IMR-90 (cell line): ENCODE data around the gene CD180.

Experiments used
- CHD1 ChIP-seq: IDR thresholded peaks from 2 replicates; pipeline ENCODE4 v1.6.1; 2012; ENCODE audit warnings: low read depth, low read length, improper control_type of control experiment
- CTCF ChIP-seq: conservative IDR thresholded peaks from 2 replicates; pipeline ENCODE4 v1.5.1; 2012; ENCODE audit warnings: mild to moderate bottlenecking, low read depth, low read length, improper control_type of control experiment
- ELK1 ChIP-seq: fragments of 150-350 bp; IDR thresholded peaks from 2 replicates; pipeline ENCODE4 v1.6.1; 2016; ENCODE audit warnings: low read depth, mild to moderate bottlenecking, low read length, moderate library complexity, borderline replicate concordance
- FOS ChIP-seq: fragments of 150-350 bp; IDR thresholded peaks from 2 replicates; pipeline ENCODE4 v1.6.1; 2016; ENCODE audit warnings: low read depth, low read length
- MAFK ChIP-seq: IDR thresholded peaks from 2 replicates; pipeline ENCODE4 v1.6.1; 2012; ENCODE audit warnings: low read depth, low read length, improper control_type of control experiment
- MAZ ChIP-seq: IDR thresholded peaks from 2 replicates; pipeline ENCODE4 v1.6.1; 2012; ENCODE audit warnings: low read depth, mild to moderate bottlenecking, low read length, improper control_type of control experiment, moderate library complexity, borderline replicate concordance
- POLR2A ChIP-seq: IDR thresholded peaks from 2 replicates; pipeline ENCODE4 v1.6.1; 2012; ENCODE audit warnings: mild to moderate bottlenecking, low read depth, low read length
- RAD21 ChIP-seq: IDR thresholded peaks from 2 replicates; pipeline ENCODE4 v1.6.1; 2012; ENCODE audit warnings: low read length, improper control_type of control experiment
- RCOR1 ChIP-seq: IDR thresholded peaks from 2 replicates; pipeline ENCODE4 v1.6.1; 2012; ENCODE audit warnings: mild to moderate bottlenecking, low read length, improper control_type of control experiment; ENCODE audit not compliant: insufficient replicate concordance
- RFX5 ChIP-seq: IDR thresholded peaks from 2 replicates; pipeline ENCODE4 v1.8.0; 2012; ENCODE audit warnings: low read depth, mild to moderate bottlenecking, low read length, moderate library complexity
- SMC3 ChIP-seq: fragments of 150-350 bp; IDR thresholded peaks from 2 replicates; pipeline ENCODE4 v1.6.1; 2016; ENCODE audit warnings: low read depth, mild to moderate bottlenecking, antibody characterized with exemption, low read length, moderate library complexity
- USF2 ChIP-seq: fragments of 150-350 bp; IDR thresholded peaks from 2 replicates; pipeline ENCODE4 v1.6.1; 2017; ENCODE audit warnings: mild to moderate bottlenecking, antibody characterized with exemption, low read length, low read depth

- TF ChIP-seq CTCF (no peak), RCOR1 (no peak), RAD21 (no peak), FOS (no peak), ELK1 (no peak), POLR2A (no peak), SMC3 (no peak), USF2 (no peak), MAFK (no peak), RFX5 (no peak), CHD1 (no peak), MAZ (no peak)
These were observed 43.3 kb downstream of the CD180 start for GRCh38 chr5:67153292-67153691.
